ENCODE measurements around the gene MAPK4. TPM values are rescaled to one million over a fixed set of nuclear protein-coding genes. Genes with fewer than 3 reads are reported as not detected.
"Not testable (repeated sequence)": the region's sequence is repeated elsewhere in the genome, so short reads cannot be mapped to it uniquely, and the experiment has no call there.

MAPK4 gene
- total and polyA plus RNA-seq, 2 of the 4 experiments (the other 2 are of a cell fraction) = not detected

GRCh38 chr18:50706651-50707050 is 146.8 kb downstream of the MAPK4 start:
- no peak overlapping the region for H3K4me2 ChIP-seq (ENCODE audit: low read depth, low read length)
- H2BK15ac ChIP-seq (ENCODE audit: low read depth, low read length) = no peak overlapping the region
- no peaks in the 10 kb centered on the region for H3K9me3 ChIP-seq (ENCODE audit: control insufficient read depth, insufficient read depth, low read length)
- intact Hi-C loops (cut with micrococcal nuclease) (no loop called here), dilution Hi-C loops (cut with HindIII; ENCODE audit: low sequenced_read_pairs, unreplicated experiment) (no loop called here), in situ Hi-C loops (cut with MboI; ENCODE audit: low sequenced_read_pairs) (no loop called here)
- H3K14ac ChIP-seq (replicated peaks; ENCODE audit: low read depth, low read length) = no peak overlapping the region
- H3K23ac ChIP-seq (ENCODE audit: low read depth, low read length) = no peak overlapping the region
- POLR2A ChIA-PET (ENCODE audit: unreplicated experiment) = no interaction called here
- no peak for ATAC-seq (ENCODE audit: low read depth)
- CTCF ChIA-PET = interaction anchor here (1.0 kb wide), 1 partner anchor 11 kb away, joined by 6 read pairs; no protein-coding TSS in a partner anchor
- no peak for DNase-seq
- no peaks in the 10 kb centered on the region for H3K27me3 ChIP-seq (ENCODE audit: control insufficient read depth, insufficient read depth, low read length)
- TF ChIP-seq CTCF (conservative IDR thresholded peaks at IDR 0.05; ENCODE audit: low read depth, low read length) (no peak), MXI1 (IDR thresholded peaks at IDR 0.05; ENCODE audit: borderline replicate concordance, low read depth, low read length) (no peak), MAFK (IDR thresholded peaks at IDR 0.05; ENCODE audit: low read depth, low read length) (no peak)
- no peak overlapping the region for H3K18ac ChIP-seq (ENCODE audit: low read depth, low read length)
- H3K9me1 ChIP-seq (ENCODE audit: insufficient read depth, low read length) = no peaks in the 10 kb centered on the region
- H2AK5ac ChIP-seq (ENCODE audit: low read depth, low read length) = no peak overlapping the region
- H2AFZ ChIP-seq (replicated peaks; ENCODE audit: low read length, poor library complexity) = no peak overlapping the region
- no CpG with 5 or more reads among the region's 2 CpGs for WGBS, 2 experiments (ENCODE audit: extremely low coverage in 2 of 2, insufficient read length in 1 of 2)
- H3K56ac ChIP-seq (ENCODE audit: extremely low read depth, insufficient read depth, low read length) = no peak overlapping the region
- H2AK9ac ChIP-seq (replicated peaks; ENCODE audit: low read depth, low read length, poor library complexity) = no peak overlapping the region
- H4K5ac ChIP-seq (ENCODE audit: low read depth, low read length) = no peak overlapping the region
- no peaks in the 10 kb centered on the region for H3K79me1 ChIP-seq (ENCODE audit: low read depth in 1 of 2, low read length in 2 of 2)
- H3K4ac ChIP-seq (ENCODE audit: low read depth, low read length) = no peak overlapping the region
- H2BK120ac ChIP-seq (ENCODE audit: low read depth, low read length) = no peak overlapping the region
- BruUV-seq (replicated peaks) = no TSS peak
- H4K91ac ChIP-seq (ENCODE audit: insufficient read depth, low read depth, low read length) = no peak overlapping the region
- H2BK5ac ChIP-seq (ENCODE audit: low read depth, low read length, poor library complexity, severe bottlenecking) = no peak overlapping the region
- no peaks in the 10 kb centered on the region for H4K20me1 ChIP-seq (ENCODE audit: insufficient read depth, low read length)
- no peak overlapping the region for H4K8ac ChIP-seq (ENCODE audit: low read depth in 2 of 2, low read length in 2 of 2)
- H2BK20ac ChIP-seq (ENCODE audit: low read depth, low read length) = no peak overlapping the region
- no peak overlapping the region for H3K4me3 ChIP-seq (ENCODE audit: insufficient read depth, low read depth, low read length)
- no peaks in the 10 kb centered on the region for H3K36me3 ChIP-seq (ENCODE audit: control insufficient read depth, insufficient read depth, low read length)
- no peaks in the 10 kb centered on the region for H3K4me1 ChIP-seq (ENCODE audit: control insufficient read depth, insufficient read depth, low read length)
- H3K27ac ChIP-seq (ENCODE audit: insufficient read depth, low read length) = no peak overlapping the region
- no peak overlapping the region for H3K9ac ChIP-seq (ENCODE audit: low read depth, low read length)

- ATAC-seq (ENCODE audit: low read depth); H4K8ac ChIP-seq (ENCODE audit: low read depth in 2 of 2, low read length in 2 of 2); H2AK5ac ChIP-seq (ENCODE audit: low read depth, low read length); H3K4me1 ChIP-seq (ENCODE audit: control insufficient read depth, insufficient read depth, low read length); H2BK15ac ChIP-seq (ENCODE audit: low read depth, low read length); H3K9me3 ChIP-seq (ENCODE audit: control insufficient read depth, insufficient read depth, low read length); H4K91ac ChIP-seq (ENCODE audit: insufficient read depth, low read depth, low read length); DNase-seq; H3K36me3 ChIP-seq (ENCODE audit: control insufficient read depth, insufficient read depth, low read length); H3K56ac ChIP-seq (ENCODE audit: extremely low read depth, insufficient read depth, low read length); H2AFZ ChIP-seq (replicated peaks; ENCODE audit: low read length, poor library complexity); H3K14ac ChIP-seq (replicated peaks; ENCODE audit: low read depth, low read length); H2BK20ac ChIP-seq (ENCODE audit: low read depth, low read length); H3K79me1 ChIP-seq (ENCODE audit: low read depth in 1 of 2, low read length in 2 of 2); H3K9ac ChIP-seq (ENCODE audit: low read depth, low read length); H2BK5ac ChIP-seq (ENCODE audit: low read depth, low read length, poor library complexity, severe bottlenecking); dilution Hi-C loops (cut with HindIII; ENCODE audit: low sequenced_read_pairs, unreplicated experiment); H3K23ac ChIP-seq (ENCODE audit: low read depth, low read length); H3K4me3 ChIP-seq (ENCODE audit: insufficient read depth, low read depth, low read length); H4K20me1 ChIP-seq (ENCODE audit: insufficient read depth, low read length); H3K27me3 ChIP-seq (ENCODE audit: control insufficient read depth, insufficient read depth, low read length); H3K4me2 ChIP-seq (ENCODE audit: low read depth, low read length); POLR2A ChIA-PET (ENCODE audit: unreplicated experiment); H3K9me1 ChIP-seq (ENCODE audit: insufficient read depth, low read length); H3K27ac ChIP-seq (ENCODE audit: insufficient read depth, low read length); H2BK120ac ChIP-seq (ENCODE audit: low read depth, low read length); H3K18ac ChIP-seq (ENCODE audit: low read depth, low read length); H3K4ac ChIP-seq (ENCODE audit: low read depth, low read length); in situ Hi-C loops (cut with MboI; ENCODE audit: low sequenced_read_pairs); BruUV-seq (replicated peaks); H2AK9ac ChIP-seq (replicated peaks; ENCODE audit: low read depth, low read length, poor library complexity); H4K5ac ChIP-seq (ENCODE audit: low read depth, low read length); intact Hi-C loops (cut with micrococcal nuclease): not testable (repeated sequence)
- whole genome bisulfite sequencing, 2 experiments (ENCODE audit: extremely low coverage in 2 of 2, insufficient read length in 1 of 2) = no CpG with 5 or more reads among the region's 7 CpGs
- CTCF ChIA-PET = interaction anchor here (1.0 kb wide), 1 partner anchor 11 kb away, joined by 6 read pairs; no protein-coding TSS in a partner anchor
Measured at GRCh38 chr18:50707297-50707696, 147.4 kb downstream of the MAPK4 start.
